Fibroblast of lung (primary cell): ENCODE measurements around the gene RAD23B. TPM values are rescaled to one million over a fixed set of nuclear protein-coding genes. Genes with fewer than 3 reads are reported as not detected.

Source experiments
- DNase-seq, 2 donors: peaks; one replicate each; pipeline versions ENCODE4 v3.0.0 to v3.0.0-alpha.2; 2010; ENCODE audit warnings: low read depth in 2 of 2
- H2AFZ ChIP-seq: 2 replicates; pipeline ENCODE4 v1.5.1; 2012; ENCODE audit warnings: low read length, control low read depth, inconsistent platforms
- H3K27ac ChIP-seq: 2 replicates; pipeline ENCODE4 v1.5.1; 2011; ENCODE audit warnings: low read length, control low read depth; ENCODE audit not compliant: insufficient read depth
- H3K27me3 ChIP-seq: 2 replicates; pipeline ENCODE4 v1.5.1; 2011; ENCODE audit warnings: mild to moderate bottlenecking, low read length; ENCODE audit not compliant: control insufficient read depth, insufficient read depth
- H3K36me3 ChIP-seq: 2 replicates; pipeline ENCODE4 v1.5.1; 2011; ENCODE audit warnings: low read length; ENCODE audit not compliant: control insufficient read depth, insufficient read depth
- H3K4me1 ChIP-seq: 2 replicates; pipeline ENCODE4 v1.5.1; 2011; ENCODE audit warnings: low read length; ENCODE audit not compliant: control insufficient read depth, insufficient read depth; ENCODE audit errors: extremely low read depth
- H3K4me2 ChIP-seq: 2 replicates; pipeline ENCODE4 v1.5.1; 2011; ENCODE audit warnings: low read length, control low read depth; ENCODE audit not compliant: insufficient read depth; ENCODE audit errors: extremely low read depth
- H3K4me3 ChIP-seq, 4 experiments: fragments of 200-600 bp in 1 of 4; sonication (generic) in 1 of 4; replicated peaks in 1 of 4; 2 replicates each; pipeline ENCODE4 v1.5.1; 2011 to 2016; ENCODE audit warnings: low read length in 4 of 4, low read depth in 3 of 4, mild to moderate bottlenecking in 3 of 4, control low read depth in 2 of 4, inconsistent platforms in 1 of 4, mixed read lengths in 1 of 4; ENCODE audit not compliant: insufficient read depth in 1 of 4; ENCODE audit errors: control extremely low read depth in 1 of 4
- H3K79me2 ChIP-seq: 2 replicates; pipeline ENCODE4 v1.5.1; 2012; ENCODE audit warnings: mild to moderate bottlenecking, low read length, inconsistent platforms; ENCODE audit not compliant: control insufficient read depth, insufficient read depth
- H3K9ac ChIP-seq: 2 replicates; pipeline ENCODE4 v1.5.1; 2011; ENCODE audit warnings: mild to moderate bottlenecking, low read length, control low read depth; ENCODE audit not compliant: insufficient read depth
- H3K9me3 ChIP-seq: 2 replicates; pipeline ENCODE4 v1.5.1; 2012; ENCODE audit warnings: low read depth, low read length; ENCODE audit not compliant: control insufficient read depth, insufficient read depth
- H4K20me1 ChIP-seq: 2 replicates; pipeline ENCODE4 v1.5.1; 2011; ENCODE audit warnings: low read length; ENCODE audit not compliant: control insufficient read depth, insufficient read depth; ENCODE audit errors: extremely low read depth
- EZH2 ChIP-seq: IDR thresholded peaks from 2 replicates; pipeline ENCODE4 v1.5.1; 2012; ENCODE audit warnings: low read length, control low read depth, mild to moderate bottlenecking; ENCODE audit errors: missing control alignments
- polyA plus RNA-seq, 2 donors: library from polyadenylated mRNA; depleted of rRNA in 1 of 2; stranded (reverse) in 1 of 2; unstranded in 1 of 2; fragments of >200 nt; gene quantifications; 2 replicates each; pipeline ENCODE4 v1.2.1, GENCODE V29; 2011 to 2012; ENCODE audit warnings: missing spikeins in 1 of 2
- total RNA-seq: library from RNA; depleted of rRNA; stranded (reverse); fragments of >200 nt; gene quantifications from 2 replicates; pipeline ENCODE4 v1.2.1, GENCODE V29; 2014
- TF ChIP-seq, protein P1 (sequence below), 2 donors: IDR thresholded peaks in 1 of 2; conservative IDR thresholded peaks in 1 of 2; 1 replicate in 1 of 2; 2 replicates in 1 of 2; pipeline ENCODE4 v1.5.1; 2011 to 2012; ENCODE audit warnings: low read length in 2 of 2, control low read depth in 1 of 2, inconsistent platforms in 1 of 2, low read depth in 1 of 2, mild to moderate bottlenecking in 1 of 2

Gene RAD23B
- total and polyA plus RNA-seq, 2 donors (not counting 1 experiment from before 2014, with no cell fraction given), result 156 to 607 TPM

GRCh38 chr9:107283623-107284616, 841 bp downstream of the RAD23B start:
- no peaks in the 10 kb centered on the region for H3K27me3 ChIP-seq
- H3K9me3 ChIP-seq, result no peaks in the 10 kb centered on the region
- peak overlapping the region; percentile 97 for H3K27ac ChIP-seq
- H2AFZ ChIP-seq, result no peak overlapping the region
- H4K20me1 ChIP-seq, result peaks cover 5% of the 10 kb centered on the region
- H3K4me1 ChIP-seq, result peaks cover 7% of the 10 kb centered on the region
- TF ChIP-seq, protein P1, sequence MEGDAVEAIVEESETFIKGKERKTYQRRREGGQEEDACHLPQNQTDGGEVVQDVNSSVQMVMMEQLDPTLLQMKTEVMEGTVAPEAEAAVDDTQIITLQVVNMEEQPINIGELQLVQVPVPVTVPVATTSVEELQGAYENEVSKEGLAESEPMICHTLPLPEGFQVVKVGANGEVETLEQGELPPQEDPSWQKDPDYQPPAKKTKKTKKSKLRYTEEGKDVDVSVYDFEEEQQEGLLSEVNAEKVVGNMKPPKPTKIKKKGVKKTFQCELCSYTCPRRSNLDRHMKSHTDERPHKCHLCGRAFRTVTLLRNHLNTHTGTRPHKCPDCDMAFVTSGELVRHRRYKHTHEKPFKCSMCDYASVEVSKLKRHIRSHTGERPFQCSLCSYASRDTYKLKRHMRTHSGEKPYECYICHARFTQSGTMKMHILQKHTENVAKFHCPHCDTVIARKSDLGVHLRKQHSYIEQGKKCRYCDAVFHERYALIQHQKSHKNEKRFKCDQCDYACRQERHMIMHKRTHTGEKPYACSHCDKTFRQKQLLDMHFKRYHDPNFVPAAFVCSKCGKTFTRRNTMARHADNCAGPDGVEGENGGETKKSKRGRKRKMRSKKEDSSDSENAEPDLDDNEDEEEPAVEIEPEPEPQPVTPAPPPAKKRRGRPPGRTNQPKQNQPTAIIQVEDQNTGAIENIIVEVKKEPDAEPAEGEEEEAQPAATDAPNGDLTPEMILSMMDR (conservative IDR thresholded peaks at IDR 0.05 in 1 of 2, IDR thresholded peaks at IDR 0.05 in 1 of 2; ENCODE audit: low read depth in 1 of 2, low read length in 2 of 2), result no peak
- no peak for TF ChIP-seq EZH2
- H3K36me3 ChIP-seq, result no peaks in the 10 kb centered on the region
- peaks cover 58% of the 10 kb centered on the region for H3K79me2 ChIP-seq
- peak overlapping the region; percentile 98 for H3K9ac ChIP-seq
- peak; percentile 53 to 76 for DNase-seq
- H3K4me3 ChIP-seq, result peak overlapping the region; percentile 75 to 99 (median 90)
- H3K4me2 ChIP-seq, result peak overlapping the region; percentile 3

GRCh38 chr9:107284636-107285035, 1.6 kb downstream of the RAD23B start:
- H4K20me1 ChIP-seq, result peaks cover 9% of the 10 kb centered on the region
- H3K27ac ChIP-seq, result peak overlapping the region; percentile 97
- DNase-seq, result no peak

DNA sequence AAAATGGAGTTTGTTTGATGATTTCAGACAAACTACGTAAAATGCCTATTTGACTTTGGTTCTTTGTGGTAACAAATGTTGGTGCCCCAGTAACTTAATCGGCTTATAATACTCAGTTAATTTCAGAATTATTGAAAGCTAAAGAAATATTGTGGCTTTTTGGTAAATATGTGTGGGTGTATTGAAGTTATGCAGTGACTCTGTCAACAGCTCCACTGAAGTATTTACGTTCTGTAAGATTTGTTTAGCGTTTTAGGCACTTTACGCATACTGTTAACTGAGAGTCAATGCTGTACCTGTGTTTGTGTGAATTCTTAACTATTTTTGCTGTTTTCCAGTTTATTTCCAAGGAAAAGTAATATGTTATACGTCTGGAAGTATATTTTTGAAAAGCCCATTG, 2.2 kb downstream of the RAD23B start:
- peak overlapping the region; percentile 63 for H3K9ac ChIP-seq
- peak overlapping the region; percentile 75 to 99 (median 90) for H3K4me3 ChIP-seq
- no peaks in the 10 kb centered on the region for H3K36me3 ChIP-seq
- H3K4me1 ChIP-seq, result peaks cover 10% of the 10 kb centered on the region
- H3K27me3 ChIP-seq, result no peaks in the 10 kb centered on the region
- peaks cover 15% of the 10 kb centered on the region for H4K20me1 ChIP-seq
- H3K27ac ChIP-seq, result peak overlapping the region; percentile 97
- H2AFZ ChIP-seq, result no peak overlapping the region
- peaks cover 72% of the 10 kb centered on the region for H3K79me2 ChIP-seq
- no peak for TF ChIP-seq EZH2
- TF ChIP-seq, protein P1 (conservative IDR thresholded peaks at IDR 0.05 in 1 of 2, IDR thresholded peaks at IDR 0.05 in 1 of 2; ENCODE audit: low read depth in 1 of 2, low read length in 2 of 2), result no peak
- no peaks in the 10 kb centered on the region for H3K9me3 ChIP-seq
- DNase-seq, result no peak
- H3K4me2 ChIP-seq, result peak overlapping the region; percentile 90

More at GRCh38 chr9:107284636-107285035, 1.6 kb downstream of the RAD23B start:
- Histone ChIP-seq H2AFZ (no peak overlapping the region), H3K4me2 (peak overlapping the region; percentile 90), H3K9me3 (no peaks in the 10 kb centered on the region), H3K27me3 (no peaks in the 10 kb centered on the region), H3K4me3 (peak overlapping the region; percentile 75 to 99 (median 90)), H3K79me2 (peaks cover 65% of the 10 kb centered on the region), H3K4me1 (peaks cover 7% of the 10 kb centered on the region), H3K36me3 (no peaks in the 10 kb centered on the region), H3K9ac (peak overlapping the region; percentile 98)
- TF ChIP-seq, protein P1 (conservative IDR thresholded peaks at IDR 0.05 in 1 of 2, IDR thresholded peaks at IDR 0.05 in 1 of 2; ENCODE audit: low read depth in 1 of 2, low read length in 2 of 2), result no peak
- no peak for TF ChIP-seq EZH2
